Prostate gland (tissue), 2 donors: ENCODE data around the gene ZNF616. TPM values are rescaled to one million over a fixed set of nuclear protein-coding genes. Genes with fewer than 3 reads are reported as not detected.
A peak's percentile ranks its signal among the peaks of the same experiment; 100 is the strongest.
"Not testable (repeated sequence)": the region's sequence is repeated elsewhere in the genome, so short reads cannot be mapped to it uniquely, and the experiment has no call there.

Source experiments
- DNase-seq: peaks from one replicate; pipeline ENCODE4 v3.0.0-alpha.2; 2019; ENCODE audit warnings: low spot score
- H3K27ac ChIP-seq, 2 donors: fragments of 200-600 bp; sonication (generic); 2 replicates each; pipeline ENCODE4 v1.5.1; 2017 to 2019
- H3K27me3 ChIP-seq: fragments of 200-600 bp; sonication (generic); replicated peaks from 2 replicates; pipeline ENCODE4 v1.5.1; 2019; ENCODE audit not compliant: insufficient read depth
- H3K36me3 ChIP-seq, 2 donors: fragments of 200-600 bp; sonication (generic); 1 replicate in 1 of 2; 2 replicates in 1 of 2; pipeline versions ENCODE4 v1.5.1 to v1.8.1; 2017 to 2019
- H3K4me1 ChIP-seq: fragments of 200-600 bp; sonication (generic); replicated peaks from 2 replicates; pipeline ENCODE4 v1.5.1; 2019
- H3K4me3 ChIP-seq, 2 donors: fragments of 200-600 bp; sonication (generic); 2 replicates each; pipeline ENCODE4 v1.5.1; 2017 to 2019
- H3K9me3 ChIP-seq: fragments of 200-600 bp; sonication (generic); 2 replicates; pipeline ENCODE4 v1.5.1; 2017
- POLR2A ChIP-seq: fragments of 450-650 bp; IDR thresholded peaks from one replicate; pipeline ENCODE4 v1.6.1; 2016; ENCODE audit warnings: antibody characterized with exemption, mild to moderate bottlenecking
- POLR2AphosphoS5 ChIP-seq: sonication (generic); formaldehyde crosslinking; IDR thresholded peaks from one replicate; pipeline ENCODE4 v1.6.1; 2017; ENCODE audit warnings: antibody characterized with exemption
- WGBS: methylation state at CpG from one replicate; pipeline ENCODE4 v1.1.5; 2018; 5-methylcytosine and 5-hydroxymethylcytosine counted together
- intact Hi-C: fragments of 100-400 bp; cut with DNase I; formaldehyde crosslinking; loops from one replicate; pipeline ENCODE4 v1.14.2; 2022
- total RNA-seq, 2 donors: library from RNA; depleted of rRNA; stranded (reverse); fragments of >200 nt; gene quantifications; one replicate each; pipeline ENCODE4 v1.1.0, GENCODE V29; 2016
- TF ChIP-seq, protein P1 (sequence below), 4 experiments: fragments of 200-600 bp in 2 of 4; fragments of 450-650 bp in 2 of 4; sonication (generic) in 2 of 4; IDR thresholded peaks; 1 replicate in 3 of 4; 2 replicates in 1 of 4; pipeline ENCODE4 v1.5.1; 2016 to 2019; ENCODE audit warnings: antibody characterized with exemption in 4 of 4, mild to moderate bottlenecking in 2 of 4, moderate library complexity in 2 of 4

The ZNF616 gene
- total RNA-seq, 2 donors from 2014 or later, result 9.1 to 13.7 TPM

DNA sequence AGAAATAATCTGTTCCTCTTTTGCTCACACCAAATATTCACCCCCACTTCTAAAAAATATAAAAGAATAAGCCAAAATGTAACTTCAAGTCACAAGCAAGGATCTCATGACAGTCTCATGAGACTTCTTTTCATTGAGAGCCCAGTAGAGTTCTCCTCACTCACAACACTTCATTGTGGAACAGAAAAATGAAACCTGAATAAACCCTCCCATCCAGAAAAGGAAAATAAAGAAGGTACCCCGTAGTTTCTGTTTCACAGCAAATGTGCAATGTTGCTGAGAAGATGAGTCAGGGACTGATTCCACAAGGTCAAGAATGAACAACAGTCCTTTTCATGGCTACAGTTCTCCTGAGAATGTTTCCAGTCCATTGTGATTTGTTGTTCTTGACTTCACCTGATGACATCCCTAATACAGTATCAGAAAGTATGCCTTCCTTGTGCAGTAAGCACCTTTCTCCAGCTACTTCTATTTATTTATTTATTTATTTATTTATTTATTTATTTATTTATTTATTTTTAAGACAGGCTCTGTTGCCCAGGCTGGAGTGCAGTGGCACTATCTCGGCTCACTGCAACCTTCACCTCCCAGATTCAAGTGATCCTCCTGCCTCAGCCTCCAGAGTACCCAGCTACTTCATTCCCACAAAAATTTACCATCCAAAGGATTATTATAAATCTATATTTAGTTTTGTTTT, 37.7 kb downstream of the ZNF616 start:
- DNase-seq, result no peak
- Histone ChIP-seq H3K36me3 (no peaks in the 10 kb centered on the region), H3K4me3 (no peak overlapping the region), H3K4me1 (no peaks in the 10 kb centered on the region), H3K27me3 (no peaks in the 10 kb centered on the region), H3K9me3 (no peaks in the 10 kb centered on the region), H3K27ac (no peak overlapping the region)
- 84% methylated on average over 2 of the region's 2 CpGs for WGBS
- intact Hi-C loops, result no loop called here
- TF ChIP-seq POLR2AphosphoS5 (no peak), POLR2A (no peak)
- TF ChIP-seq, protein P1, sequence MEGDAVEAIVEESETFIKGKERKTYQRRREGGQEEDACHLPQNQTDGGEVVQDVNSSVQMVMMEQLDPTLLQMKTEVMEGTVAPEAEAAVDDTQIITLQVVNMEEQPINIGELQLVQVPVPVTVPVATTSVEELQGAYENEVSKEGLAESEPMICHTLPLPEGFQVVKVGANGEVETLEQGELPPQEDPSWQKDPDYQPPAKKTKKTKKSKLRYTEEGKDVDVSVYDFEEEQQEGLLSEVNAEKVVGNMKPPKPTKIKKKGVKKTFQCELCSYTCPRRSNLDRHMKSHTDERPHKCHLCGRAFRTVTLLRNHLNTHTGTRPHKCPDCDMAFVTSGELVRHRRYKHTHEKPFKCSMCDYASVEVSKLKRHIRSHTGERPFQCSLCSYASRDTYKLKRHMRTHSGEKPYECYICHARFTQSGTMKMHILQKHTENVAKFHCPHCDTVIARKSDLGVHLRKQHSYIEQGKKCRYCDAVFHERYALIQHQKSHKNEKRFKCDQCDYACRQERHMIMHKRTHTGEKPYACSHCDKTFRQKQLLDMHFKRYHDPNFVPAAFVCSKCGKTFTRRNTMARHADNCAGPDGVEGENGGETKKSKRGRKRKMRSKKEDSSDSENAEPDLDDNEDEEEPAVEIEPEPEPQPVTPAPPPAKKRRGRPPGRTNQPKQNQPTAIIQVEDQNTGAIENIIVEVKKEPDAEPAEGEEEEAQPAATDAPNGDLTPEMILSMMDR (IDR thresholded peaks at IDR 0.05), result no peak

DNA sequence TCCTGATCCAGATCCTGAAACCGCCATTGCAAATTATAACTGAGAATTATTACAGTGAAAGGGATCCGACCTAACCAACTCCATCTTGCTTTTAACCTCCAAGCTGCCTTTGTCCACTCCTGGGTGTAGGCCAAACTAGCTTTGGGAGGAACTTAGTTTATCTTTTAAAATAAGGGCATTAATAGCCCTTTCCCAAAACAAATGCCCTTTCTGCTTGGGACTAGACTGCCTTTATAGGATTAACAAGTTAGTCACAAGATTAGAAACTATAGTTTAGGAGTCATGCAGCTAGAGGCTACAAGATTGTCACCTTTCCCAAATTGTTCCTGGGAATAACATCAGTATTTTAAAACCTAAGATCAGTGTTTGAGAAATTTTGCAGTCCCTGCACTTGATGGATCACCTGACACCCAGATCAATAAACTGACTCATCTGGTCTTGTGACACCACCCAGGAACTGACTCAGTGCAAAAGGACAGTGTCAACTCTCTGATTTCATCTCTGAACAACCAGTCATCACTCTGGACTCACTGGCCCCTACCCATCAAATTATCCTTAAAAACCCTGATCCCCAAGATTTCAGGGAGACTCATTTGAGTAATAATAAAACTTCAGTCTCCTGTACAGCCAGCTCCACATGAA, 40.1 kb downstream of the ZNF616 start:
- H3K9me3 ChIP-seq, result no peaks in the 10 kb centered on the region
- H3K36me3 ChIP-seq, result no peaks in the 10 kb centered on the region
- no peaks in the 10 kb centered on the region for H3K4me1 ChIP-seq
- no peak overlapping the region for H3K27ac ChIP-seq
- H3K4me3 ChIP-seq, result no peak overlapping the region
- no peak for TF ChIP-seq POLR2A
- 97% methylated on average over 2 of the region's 2 CpGs for WGBS
- no peak for DNase-seq
- H3K27me3 ChIP-seq, result no peaks in the 10 kb centered on the region
- intact Hi-C loops, result loop anchor here (5.0 kb wide), 1 partner anchor 38 kb away; the partner anchor contains the start of gene ZNF616

DNA sequence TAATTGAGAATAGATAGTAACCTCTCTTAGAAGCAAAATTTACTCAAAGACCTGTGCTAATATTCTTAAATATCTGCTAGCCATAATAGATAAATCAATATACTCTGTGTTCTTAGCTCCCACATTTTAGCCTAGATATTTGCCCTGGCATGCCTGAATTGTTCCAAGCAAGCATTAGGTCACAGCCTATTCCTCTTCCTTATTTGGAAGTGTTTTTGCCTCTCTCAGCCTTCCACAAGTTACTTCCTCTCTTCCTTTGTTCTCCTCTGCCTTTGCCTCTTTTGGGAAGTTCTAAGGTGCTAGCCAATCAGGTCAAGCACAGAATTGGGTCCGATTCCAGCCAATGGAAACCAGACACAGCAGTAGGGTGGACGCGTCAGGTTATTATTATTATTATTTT, 43.3 kb downstream of the ZNF616 start:
- not testable (repeated sequence) for H3K4me3 ChIP-seq, H3K36me3 ChIP-seq, H3K27me3 ChIP-seq, DNase-seq, H3K9me3 ChIP-seq, H3K4me1 ChIP-seq
- intact Hi-C loops, result loop anchor here (5.0 kb wide), 1 partner anchor 41 kb away; the partner anchor contains the start of gene ZNF616
- H3K27ac ChIP-seq, result peak overlapping the region; percentile 66 to 72
- WGBS, result 84% methylated on average over 3 of the region's 3 CpGs

DNA sequence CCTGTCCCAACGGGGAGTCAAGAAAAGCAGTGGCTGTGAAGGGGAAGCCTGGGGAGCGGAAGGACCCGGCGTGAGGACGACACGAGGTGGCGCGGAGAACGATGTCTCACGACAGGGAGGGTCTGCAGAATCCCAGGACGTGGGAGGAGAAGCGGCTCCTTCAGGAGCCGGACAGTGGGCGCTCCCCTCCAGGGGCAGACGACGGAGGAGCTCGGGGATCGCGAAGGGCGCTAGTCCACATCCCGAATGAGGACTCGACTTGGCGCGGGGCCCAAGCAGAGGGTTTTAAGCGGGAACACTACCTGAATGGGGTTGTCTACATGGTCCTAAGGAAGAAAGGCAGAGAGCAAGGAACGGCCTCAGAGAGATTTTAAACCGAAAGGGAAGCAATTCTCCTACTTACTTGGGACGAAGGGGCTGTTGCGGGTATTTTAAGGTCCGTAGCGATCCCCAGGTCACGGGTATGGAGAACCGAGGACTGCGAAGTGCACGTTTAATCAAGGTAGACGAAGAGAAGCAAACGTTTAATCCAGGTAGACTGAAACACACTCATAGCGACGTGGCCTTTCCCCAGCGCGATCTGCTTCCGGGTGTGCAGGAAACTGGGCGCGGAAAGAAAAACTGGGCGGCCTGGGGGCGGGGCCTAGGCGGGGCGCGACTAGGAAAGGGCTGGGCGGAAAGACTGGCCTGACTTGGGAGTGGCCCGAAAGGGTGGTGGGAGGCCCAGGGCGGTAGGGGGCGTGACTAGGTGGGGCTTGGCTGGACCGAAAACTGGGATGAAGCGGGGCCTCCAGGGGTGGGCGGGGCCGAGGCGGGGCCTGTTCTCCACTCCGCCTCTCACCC, 44.3 kb downstream of the ZNF616 start, which contains the start of gene ZNF841:
Gene ZNF841, minus strand, starts transcription at position 594 of the 843 bp plus-strand sequence. CDS start 10,964 bp downstream, outside the sequence.
- Histone ChIP-seq H3K4me3 (peak within 1 kb of the TSS; percentile 65 to 73), H3K36me3 (no peaks in the 10 kb centered on the region), H3K27me3 (no peaks in the 10 kb centered on the region), H3K27ac (peak within 1 kb of the TSS; percentile 66 to 72), H3K9me3 (no peaks in the 10 kb centered on the region), H3K4me1 (no peaks in the 10 kb centered on the region)
- WGBS, result under 1% methylated on average over 54 of the region's 59 CpGs
- TF ChIP-seq, protein P1 (IDR thresholded peaks at IDR 0.05), result no peak
- TF ChIP-seq POLR2A, result peak; percentile 59
- peak; percentile 91 for TF ChIP-seq POLR2AphosphoS5
- intact Hi-C loops, result loop anchor here (5.0 kb wide), 1 partner anchor 42 kb away; the partner anchor contains the start of gene ZNF616
- DNase-seq, result peak; percentile 90

DNA sequence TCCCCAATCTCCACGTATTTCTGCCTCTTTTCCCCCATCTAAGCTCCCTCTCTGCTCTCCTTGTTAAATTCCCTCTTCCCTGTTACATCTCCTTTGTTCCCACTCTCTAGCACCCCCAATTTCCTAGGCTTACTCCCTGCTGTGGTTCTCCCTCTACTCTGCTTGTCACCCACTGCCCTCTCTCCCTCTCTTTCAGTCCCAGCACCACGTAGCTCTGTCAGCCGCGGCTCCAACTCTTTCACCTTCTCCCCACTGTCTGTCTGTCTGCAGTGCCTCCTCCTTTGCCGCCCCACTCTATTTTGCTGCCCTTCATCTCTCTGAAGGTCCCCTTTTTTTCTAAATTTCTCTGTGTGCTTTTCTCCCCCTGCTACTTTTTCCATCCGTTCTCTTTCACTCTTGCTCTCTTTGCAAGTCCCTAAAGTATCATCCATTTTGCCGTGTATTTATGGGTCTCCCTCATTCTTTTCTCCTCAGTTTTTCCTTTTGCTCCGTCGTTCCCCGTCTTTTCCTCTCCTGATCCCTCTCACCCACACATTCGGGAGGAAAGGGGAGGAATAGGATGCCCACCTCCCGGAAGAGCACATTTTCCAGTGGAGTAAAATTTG, 45.1 kb downstream of the ZNF616 start:
- peak overlapping the region; percentile 66 to 72 for H3K27ac ChIP-seq
- H3K36me3 ChIP-seq, result no peaks in the 10 kb centered on the region
- H3K27me3 ChIP-seq, result no peaks in the 10 kb centered on the region
- no peaks in the 10 kb centered on the region for H3K4me1 ChIP-seq
- peak overlapping the region; percentile 65 to 73 for H3K4me3 ChIP-seq
- no peak for DNase-seq
- 5% methylated on average over 12 of the region's 12 CpGs for WGBS
- intact Hi-C loops, result loop anchor here (5.0 kb wide), 1 partner anchor 43 kb away; the partner anchor contains the start of gene ZNF616
- TF ChIP-seq, protein P1 (IDR thresholded peaks at IDR 0.05), result no peak
- TF ChIP-seq POLR2A (no peak), POLR2AphosphoS5 (no peak)
- H3K9me3 ChIP-seq, result no peaks in the 10 kb centered on the region
